GM18511 (cell line): ENCODE measurements around the gene ZNF267.
"Not testable (repeated sequence)": the region's sequence is repeated elsewhere in the genome, so short reads cannot be mapped to it uniquely, and the experiment has no call there.

Experiments used
- ATAC-seq: cut with Tn5 transposase; IDR thresholded peaks from one replicate; pipeline ENCODE4 v1.9.1; 2021; ENCODE audit warnings: mild to moderate bottlenecking, moderate library complexity; ENCODE audit not compliant: unreplicated experiment

Gene ZNF267

DNA sequence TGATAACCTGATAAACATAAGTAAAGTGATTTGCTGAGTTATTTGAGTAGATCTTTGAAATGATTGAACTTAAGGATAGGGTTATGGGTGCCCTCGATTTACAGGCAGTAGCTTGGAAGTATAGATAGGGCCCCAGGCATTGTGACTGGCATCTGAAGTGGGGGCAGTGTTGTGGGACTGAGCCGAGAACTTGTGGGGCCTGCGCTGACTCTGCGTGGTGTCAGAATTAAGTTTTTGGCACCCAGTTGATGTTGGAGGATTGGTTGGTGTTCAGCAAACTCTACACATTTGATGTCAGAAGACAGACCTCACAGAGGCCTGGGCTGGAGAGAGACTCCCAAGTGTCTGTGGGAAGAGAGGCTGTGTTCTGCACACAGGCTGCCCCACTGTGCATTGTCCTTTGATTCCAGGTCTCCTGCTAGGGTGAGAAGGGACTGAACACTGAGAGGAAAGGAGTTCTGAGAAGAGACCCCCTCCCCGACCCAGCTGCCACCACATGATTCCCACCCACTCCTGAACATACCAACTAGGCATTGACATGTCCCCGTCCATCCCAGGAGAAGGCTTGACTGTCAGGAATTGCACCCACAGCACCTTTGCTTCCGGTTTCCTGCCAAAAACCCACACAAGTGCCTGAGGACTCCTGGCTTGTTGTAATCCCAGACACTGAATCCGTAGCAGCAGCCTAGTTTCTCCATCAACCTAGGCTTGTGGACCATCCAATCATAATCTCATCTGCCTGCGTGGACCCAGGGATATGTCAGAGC is 4.5 kb downstream of the ZNF267 start:
- peak; percentile 0 for ATAC-seq

DNA sequence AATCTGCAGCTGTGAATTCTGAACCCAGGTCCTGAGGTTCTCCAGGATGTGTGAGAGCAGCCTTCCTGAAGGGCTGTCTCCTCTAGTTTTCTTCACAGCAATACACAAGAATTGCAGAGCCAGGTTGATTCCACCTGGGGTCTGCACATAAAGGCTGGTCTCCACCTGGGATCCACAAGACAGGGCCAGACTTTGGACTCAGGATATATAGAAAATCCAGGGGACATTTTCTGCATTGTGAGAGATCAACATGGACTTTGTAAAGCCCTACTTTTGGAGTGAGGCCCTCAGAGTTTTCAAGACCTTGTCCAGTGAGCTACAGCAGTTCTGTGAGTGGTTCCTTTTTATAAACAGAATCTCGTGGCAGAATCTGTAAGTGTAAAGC is 6.3 kb downstream of the ZNF267 start:
- no peak for ATAC-seq

DNA sequence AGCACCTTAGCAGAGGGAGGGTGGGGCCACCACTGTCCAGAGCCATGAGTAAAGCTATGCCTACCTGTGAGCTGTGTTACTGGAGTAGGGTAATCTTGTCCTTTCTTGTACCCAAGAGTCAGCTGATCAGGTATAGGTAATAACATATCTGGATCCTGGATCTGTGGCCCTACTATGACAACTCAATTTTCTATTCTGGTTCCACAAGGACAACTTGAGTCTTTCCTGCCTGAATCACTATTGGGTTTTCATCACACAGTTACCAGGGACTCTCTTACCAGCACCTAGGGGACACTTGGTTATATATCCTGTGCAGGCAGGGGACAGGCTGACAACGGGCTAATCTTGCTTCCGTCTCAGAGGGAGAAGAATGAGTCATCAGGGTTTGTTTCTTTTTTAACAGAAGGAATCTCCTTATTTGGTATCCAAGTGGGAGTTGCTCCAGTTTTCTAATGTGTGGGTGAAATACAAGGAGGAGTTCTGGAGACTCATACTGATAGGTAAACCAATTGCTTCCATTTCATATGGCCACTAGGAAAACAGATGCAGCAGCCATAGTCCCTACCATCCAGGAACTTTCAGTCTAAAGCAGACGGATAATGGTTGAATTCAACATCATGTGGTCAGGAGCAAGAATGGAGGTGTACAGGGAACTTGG is 6.8 kb downstream of the ZNF267 start:
- peak; percentile 42 for ATAC-seq

DNA sequence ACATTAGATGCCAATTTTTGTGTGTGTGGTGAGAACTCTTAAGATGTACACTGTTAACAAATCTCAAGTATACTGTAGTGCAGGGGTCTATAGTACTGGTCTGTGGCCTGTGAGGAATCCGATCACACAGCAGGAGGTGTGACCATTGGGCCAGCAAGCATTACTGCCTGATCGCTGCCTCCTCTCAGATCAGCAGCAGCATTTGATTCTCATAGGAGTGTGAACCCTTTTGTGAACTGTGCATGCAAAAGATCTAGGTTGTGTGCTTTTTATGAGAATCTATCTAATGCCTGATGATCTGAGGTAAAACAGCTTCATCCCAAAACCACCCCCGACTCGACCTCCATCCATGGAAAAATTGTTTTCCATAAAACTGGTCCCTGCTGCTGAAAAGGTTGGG is 12.6 kb downstream of the ZNF267 start:
- ATAC-seq: no peak

DNA sequence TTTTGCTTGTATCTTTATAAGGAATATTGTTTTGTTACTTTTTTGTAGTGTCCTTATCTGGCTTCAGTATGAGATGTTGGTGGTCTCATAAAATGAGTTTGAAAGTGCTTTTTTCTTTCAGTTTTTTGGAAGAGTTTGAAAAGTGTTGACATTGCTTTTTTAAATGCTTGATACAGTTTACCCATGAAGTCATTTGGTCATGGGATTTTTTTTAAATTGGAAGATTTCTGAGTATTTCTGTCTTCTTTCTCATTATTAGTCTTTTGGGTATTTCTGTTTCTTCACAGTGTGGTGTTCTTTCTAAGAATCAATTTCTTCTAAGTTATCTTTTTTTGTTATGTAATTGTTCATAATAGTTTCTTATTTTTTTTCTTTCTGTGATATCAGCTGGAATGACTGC is 15.1 kb downstream of the ZNF267 start:
- ATAC-seq: no peak

DNA sequence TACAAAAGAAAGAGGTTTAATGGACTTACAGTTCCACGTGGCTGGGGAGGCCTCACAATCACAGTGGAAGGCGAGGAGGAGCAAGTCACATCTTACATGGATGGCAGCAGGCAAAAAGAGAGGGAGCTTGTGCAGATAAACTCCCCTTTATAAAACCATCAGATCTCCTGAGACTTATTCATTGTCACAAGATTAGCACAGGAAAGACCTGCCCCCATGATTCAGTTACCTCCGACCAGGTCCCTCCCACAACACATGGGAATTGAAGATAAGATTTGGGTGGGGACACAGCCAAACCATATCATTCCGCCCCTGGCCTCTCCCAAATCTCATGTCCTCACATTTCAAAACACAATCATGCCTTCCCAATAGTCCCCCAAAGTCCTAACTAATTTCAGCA is 18.5 kb downstream of the ZNF267 start:
- not testable (repeated sequence) for ATAC-seq

DNA sequence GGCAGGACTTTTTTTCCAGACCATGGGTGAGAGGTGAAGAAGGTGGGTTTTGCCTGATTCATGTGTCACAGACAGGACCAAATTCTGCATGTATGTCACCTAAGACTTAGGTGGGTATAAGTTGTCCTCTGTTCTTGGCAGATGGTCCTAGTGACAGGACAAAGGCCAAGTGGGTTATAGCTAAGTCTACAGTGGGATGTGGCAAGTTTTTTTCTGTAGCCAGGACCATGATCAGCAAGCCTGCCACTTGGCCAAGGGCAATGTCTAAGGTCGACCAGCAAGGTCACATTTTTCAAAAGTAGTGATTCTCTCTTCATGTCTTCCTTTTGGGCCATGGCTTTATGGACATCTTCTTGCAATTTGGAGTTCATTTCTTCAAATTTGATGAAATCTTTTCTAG is 20.2 kb downstream of the ZNF267 start:
- no peak for ATAC-seq

DNA sequence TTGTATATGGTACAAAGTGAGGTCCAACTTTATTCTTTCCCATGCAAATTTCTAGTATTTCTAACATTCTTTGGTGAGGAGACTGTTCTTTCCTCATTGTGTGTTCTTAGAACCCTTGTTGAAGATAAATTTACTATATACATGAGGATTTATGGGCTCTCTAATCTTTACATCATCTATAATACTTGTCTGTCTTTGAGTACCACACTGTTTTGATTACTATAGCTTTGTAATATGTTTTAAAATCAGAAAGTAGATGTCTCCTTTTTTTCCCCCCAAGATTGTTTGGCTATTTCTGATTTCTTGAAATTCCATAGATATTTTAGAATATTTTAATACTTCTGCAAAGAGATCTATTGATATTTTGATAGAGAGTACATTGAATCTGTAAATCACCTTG is 23.7 kb downstream of the ZNF267 start:
- ATAC-seq: no peak

DNA sequence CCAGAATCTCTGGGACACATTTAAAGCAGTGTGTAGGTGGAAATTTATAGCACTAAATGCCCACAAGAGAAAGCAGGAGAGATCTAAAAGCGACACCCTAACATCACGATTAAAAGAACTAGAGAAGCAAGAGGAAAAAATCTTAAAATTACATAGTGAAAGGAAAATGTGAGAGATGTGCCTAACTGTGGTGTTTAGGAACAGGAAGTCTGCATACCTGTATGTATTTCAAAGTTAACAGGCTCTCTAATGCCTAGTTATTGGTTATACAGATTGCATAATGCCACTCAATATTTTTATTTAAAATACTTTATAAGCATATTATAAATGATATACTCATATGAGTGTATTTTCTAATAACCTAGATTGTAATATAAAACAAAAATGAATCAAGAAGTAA is 25.9 kb downstream of the ZNF267 start:
- no peak for ATAC-seq

DNA sequence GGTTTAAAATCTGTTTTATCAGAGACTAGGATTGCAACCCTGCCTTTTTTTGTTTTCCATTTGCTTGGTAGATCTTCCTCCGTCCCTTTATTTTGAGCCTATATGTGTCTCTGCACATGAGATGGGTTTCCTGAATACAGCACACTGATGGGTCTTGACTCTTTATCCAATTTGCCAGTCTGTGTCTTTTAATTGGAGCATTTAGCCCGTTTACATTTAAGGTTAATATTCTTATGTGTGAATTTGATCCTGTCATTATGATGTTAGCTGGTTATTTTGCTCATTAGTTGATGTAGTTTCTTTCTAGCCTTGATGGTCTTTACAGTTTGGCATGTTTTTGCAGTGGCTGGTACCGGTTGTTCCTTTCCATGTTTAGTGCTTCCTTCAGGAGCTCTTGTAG is 31.0 kb downstream of the ZNF267 start:
- not testable (repeated sequence) for ATAC-seq

DNA sequence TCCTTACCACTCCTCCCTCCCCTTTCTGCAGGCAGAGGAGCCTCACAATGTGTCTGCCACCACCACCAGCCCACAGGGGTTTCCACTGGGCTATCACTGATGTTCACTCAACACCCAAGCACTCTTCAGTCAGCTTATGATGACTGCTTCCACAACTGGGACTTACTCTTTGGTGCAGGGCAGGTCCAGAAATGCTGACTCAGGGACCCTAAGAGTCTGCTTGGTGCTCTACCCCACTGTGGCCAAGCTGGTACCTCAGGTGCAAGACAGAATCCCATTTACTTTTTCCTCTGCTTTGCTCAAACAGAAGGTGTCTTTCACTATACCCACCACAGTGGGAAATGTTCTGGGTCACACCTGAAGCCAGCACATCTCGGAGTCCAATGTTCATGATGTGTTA is 40.1 kb downstream of the ZNF267 start:
- ATAC-seq: no peak

DNA sequence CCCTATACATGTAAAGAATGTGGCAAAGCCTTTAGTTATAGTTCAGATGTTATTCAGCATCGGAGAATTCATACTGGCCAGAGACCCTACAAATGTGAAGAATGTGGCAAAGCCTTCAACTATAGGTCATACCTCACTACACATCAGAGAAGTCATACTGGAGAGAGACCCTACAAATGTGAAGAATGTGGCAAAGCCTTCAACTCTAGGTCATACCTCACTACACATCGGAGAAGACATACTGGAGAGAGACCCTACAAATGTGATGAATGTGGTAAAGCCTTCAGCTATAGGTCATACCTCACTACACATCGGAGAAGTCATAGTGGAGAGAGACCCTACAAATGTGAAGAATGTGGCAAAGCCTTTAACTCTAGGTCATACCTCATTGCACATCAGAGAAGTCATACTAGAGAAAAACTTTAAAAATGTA is 42.5 kb downstream of the ZNF267 start:
- ATAC-seq: no peak

DNA sequence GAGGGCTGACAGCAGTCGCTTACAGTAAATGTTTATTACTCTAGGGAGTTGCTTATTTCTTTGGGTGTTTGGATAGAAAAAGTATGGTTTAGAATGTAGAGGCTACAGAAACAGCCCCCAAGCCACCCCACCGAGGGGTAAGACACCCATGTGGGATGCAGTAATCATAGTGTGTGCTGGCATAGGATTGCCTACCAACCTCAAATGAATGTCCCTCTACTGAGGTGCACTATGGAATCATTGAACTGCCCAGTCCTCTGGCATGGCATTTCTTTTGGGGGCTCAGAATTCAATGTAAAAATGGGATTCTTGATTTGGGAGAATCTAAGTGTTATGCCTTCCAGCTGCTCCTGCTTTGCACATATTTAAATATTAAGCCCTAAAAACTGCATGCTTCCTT is 46.8 kb downstream of the ZNF267 start:
- ATAC-seq: no peak

DNA sequence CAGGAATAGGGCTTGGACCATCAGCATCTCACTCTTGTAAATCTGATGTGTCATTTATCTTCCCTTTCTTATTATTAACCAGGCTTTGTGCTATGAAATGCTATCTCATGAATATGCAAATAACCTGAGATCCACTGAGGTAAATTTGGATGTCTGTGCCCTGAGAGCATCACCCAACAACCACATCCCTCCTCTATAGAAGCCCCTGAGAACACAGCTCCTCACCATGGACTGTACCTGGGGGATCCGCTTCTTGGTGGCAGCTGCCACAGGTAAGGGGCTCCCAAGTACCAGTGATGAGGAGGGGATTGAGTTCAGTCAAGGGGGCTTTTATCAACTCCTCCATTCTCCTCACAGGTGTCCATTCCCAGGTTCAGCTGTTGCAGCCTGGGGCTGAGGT is 78.2 kb downstream of the ZNF267 start:
- ATAC-seq: not testable (repeated sequence)

DNA sequence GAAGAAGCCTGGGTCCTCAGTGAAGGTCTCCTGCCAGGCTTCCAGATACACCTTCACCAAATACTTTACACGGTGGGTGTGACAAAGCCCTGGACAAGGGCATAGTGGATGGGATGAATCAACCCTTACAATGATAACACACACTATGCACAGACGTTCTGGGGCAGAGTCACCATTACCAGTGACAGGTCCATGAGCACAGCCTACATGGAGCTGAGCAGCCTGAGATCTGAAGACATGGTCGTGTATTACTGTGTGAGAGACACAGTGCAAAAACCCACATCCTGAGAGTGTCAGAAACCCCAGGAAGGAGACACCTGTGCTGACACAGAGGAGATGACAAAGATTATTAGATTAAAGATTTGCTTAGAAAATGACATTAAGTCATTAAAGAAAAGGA is 78.6 kb downstream of the ZNF267 start:
- ATAC-seq: not testable (repeated sequence)

DNA sequence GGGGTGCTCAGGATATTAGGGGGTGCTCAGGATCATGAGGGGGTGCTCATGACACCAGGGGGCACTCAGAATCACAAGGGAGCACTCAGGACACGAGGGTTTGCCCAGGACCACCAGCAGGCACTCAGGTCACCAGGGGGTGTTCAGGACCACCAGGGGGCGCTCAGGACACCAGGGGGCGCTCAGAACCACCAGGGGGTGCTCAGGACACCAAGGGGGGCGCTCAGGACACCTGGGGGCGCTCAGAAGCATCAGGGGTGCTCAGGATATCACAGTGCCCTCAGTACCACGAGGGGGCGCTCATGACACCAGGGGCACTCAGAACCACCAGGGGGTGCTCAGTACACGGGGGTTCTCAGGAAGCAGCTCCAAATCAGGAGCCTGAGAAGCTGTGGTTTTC is 82.6 kb downstream of the ZNF267 start:
- ATAC-seq: not testable (repeated sequence)

DNA sequence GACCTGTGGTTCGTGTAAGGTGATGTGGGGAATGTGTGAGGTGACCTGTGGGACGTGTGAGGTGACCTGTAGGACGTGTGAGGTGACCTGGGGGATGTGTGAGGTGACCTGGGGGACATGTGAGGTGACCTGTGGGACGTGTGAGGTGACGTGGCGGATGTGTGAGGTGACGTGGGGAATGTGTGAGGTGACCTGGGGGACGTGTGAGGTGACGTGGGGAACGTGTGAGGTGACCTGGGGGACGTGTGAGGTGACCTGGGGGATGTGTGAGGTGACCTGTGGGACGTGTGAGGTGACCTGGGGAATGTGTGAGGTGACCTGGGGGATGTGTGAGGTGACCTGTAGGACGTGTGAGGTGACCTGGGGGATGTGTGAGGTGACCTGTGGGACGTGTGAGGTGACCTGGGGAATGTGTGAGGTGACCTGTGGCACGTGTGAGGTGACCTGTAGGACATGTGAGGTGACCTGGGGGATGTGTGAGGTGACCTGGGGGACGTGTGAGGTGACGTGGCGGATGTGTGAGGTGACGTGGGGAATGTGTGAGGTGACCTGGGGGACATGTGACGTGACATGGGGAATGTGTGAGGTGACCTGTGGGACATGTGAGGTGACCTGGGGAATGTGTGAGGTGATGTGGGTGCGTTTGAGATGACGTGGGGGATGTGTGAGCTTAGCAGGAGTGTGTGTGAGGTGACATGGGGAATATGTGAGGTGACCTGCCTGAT is 86.7 kb downstream of the ZNF267 start:
- ATAC-seq: not testable (repeated sequence)
